K562 (cell line): ENCODE data around the gene ARMH3. TPM values are rescaled to one million over a fixed set of nuclear protein-coding genes. Genes with fewer than 3 reads are reported as not detected.
A peak's percentile ranks its signal among the peaks of the same experiment; 100 is the strongest.

Experiments
- E2F6 ChIP-seq, 2 experiments: IDR thresholded peaks; 2 replicates each; pipeline ENCODE4 v1.6.1; 2011; ENCODE audit warnings: borderline replicate concordance in 1 of 2, control low read depth in 1 of 2, low read depth in 1 of 2, low read length in 1 of 2, mild to moderate bottlenecking in 1 of 2, mixed read lengths in 1 of 2, moderate library complexity in 1 of 2; ENCODE audit not compliant: insufficient read depth in 1 of 2, insufficient read length in 1 of 2, poor library complexity in 1 of 2, severe bottlenecking in 1 of 2; ENCODE audit errors: extremely low read depth in 1 of 2
- ERF ChIP-seq: fragments of 450-650 bp; formaldehyde crosslinking; IDR thresholded peaks from 2 replicates; pipeline ENCODE4 v1.4.0; 2020; ENCODE audit warnings: mild to moderate bottlenecking, mixed read lengths
- FOXO4 ChIP-seq: fragments of 450-650 bp; formaldehyde crosslinking; IDR thresholded peaks from 2 replicates; pipeline ENCODE4 v1.4.0; 2020; ENCODE audit warnings: mild to moderate bottlenecking, moderate library complexity
- HDAC6 ChIP-seq: IDR thresholded peaks from 2 replicates; pipeline ENCODE4 v1.6.1; 2012; ENCODE audit warnings: low read depth, mild to moderate bottlenecking, control low read depth, inconsistent platforms, low read length, moderate library complexity
- HNRNPL ChIP-seq: fragments of 200-400 bp; formaldehyde crosslinking; IDR thresholded peaks from 2 replicates; pipeline ENCODE4 v1.6.1; 2017; ENCODE audit warnings: low read depth, mild to moderate bottlenecking, low read length
- HOMEZ ChIP-seq: fragments of 250-450 bp; sonication (Bioruptor Pico); IDR thresholded peaks from 2 replicates; pipeline ENCODE4 v1.4.0; 2020; ENCODE audit warnings: mild to moderate bottlenecking, moderate library complexity
- KDM2B ChIP-seq: fragments of 250-450 bp; sonication (Bioruptor Pico); IDR thresholded peaks from 2 replicates; pipeline ENCODE4 v1.8.0; 2021; ENCODE audit warnings: mild to moderate bottlenecking, moderate library complexity
- PKNOX1 ChIP-seq: fragments of 450-650 bp; IDR thresholded peaks from 2 replicates; pipeline ENCODE4 v1.6.1; 2016
- RBBP5 ChIP-seq: fragments of 200-600 bp; sonication (generic); IDR thresholded peaks from 2 replicates; pipeline ENCODE4 v1.6.1; 2012; ENCODE audit warnings: borderline replicate concordance, mild to moderate bottlenecking, low read length, control low read depth, inconsistent platforms; ENCODE audit not compliant: insufficient read depth, poor library complexity, severe bottlenecking
- RUNX1 ChIP-seq: sonication (generic); IDR thresholded peaks from 2 replicates; pipeline ENCODE4 v1.6.1; 2016; ENCODE audit warnings: antibody characterized with exemption, low read depth
- SIN3A ChIP-seq, 2 experiments: fragments of 150-350 bp in 1 of 2; IDR thresholded peaks; 2 replicates each; pipeline ENCODE4 v1.6.1; 2011 to 2016; ENCODE audit warnings: borderline replicate concordance in 2 of 2, low read depth in 2 of 2, low read length in 2 of 2, mild to moderate bottlenecking in 2 of 2, moderate library complexity in 2 of 2; ENCODE audit not compliant: control insufficient read depth in 1 of 2
- SMAD1 ChIP-seq: fragments of 150-350 bp; IDR thresholded peaks from 2 replicates; pipeline ENCODE4 v1.6.1; 2014; ENCODE audit warnings: low read length, low read depth; ENCODE audit not compliant: partially characterized antibody
- SREBF2 ChIP-seq: sonication (generic); formaldehyde crosslinking; IDR thresholded peaks from 2 replicates; pipeline ENCODE4 v1.4.0; 2020; ENCODE audit warnings: mild to moderate bottlenecking, missing genetic modification reagents
- WHSC1 ChIP-seq: IDR thresholded peaks from one replicate; pipeline ENCODE4 v1.6.1; 2012; ENCODE audit warnings: low read length, control low read depth, inconsistent platforms
- ZBTB33 ChIP-seq: sonication (generic); formaldehyde crosslinking; IDR thresholded peaks from 2 replicates; pipeline ENCODE4 v1.8.1; 2023; ENCODE audit warnings: mild to moderate bottlenecking, missing genetic modification reagents
- ZBTB9 ChIP-seq: fragments of 450-650 bp; formaldehyde crosslinking; IDR thresholded peaks from 2 replicates; pipeline ENCODE4 v1.4.0; 2020; ENCODE audit warnings: mild to moderate bottlenecking, moderate library complexity
- ZNF140 ChIP-seq: fragments of 250-450 bp; sonication (Bioruptor Pico); IDR thresholded peaks from 2 replicates; pipeline ENCODE4 v1.8.0; 2021; ENCODE audit warnings: moderate library complexity, mild to moderate bottlenecking, inconsistent platforms
- ZNF583 ChIP-seq: fragments of 250-450 bp; sonication (Bioruptor Pico); IDR thresholded peaks from 2 replicates; pipeline ENCODE4 v1.4.0; 2020
- polyA plus RNA-seq, 8 experiments: library from polyadenylated mRNA; depleted of rRNA in 4 of 8; stranded (reverse) in 5 of 8; unstranded in 3 of 8; fragments of >200 nt; fragmentation: Nextera tagmentation in 2 of 8; fragmentation: Illumina TruSeq in 1 of 8; extraction: Ambion mirVana in 2 of 8; extraction: Trizol in 1 of 8; gene quantifications; 2 replicates each; pipeline versions ENCODE4 v1.2.1 to v1.2.3, GENCODE V29; 2011 to 2014; ENCODE audit warnings: inconsistent platforms in 1 of 8, missing spikeins in 1 of 8
- total RNA-seq, 7 experiments: library from RNA; depleted of rRNA in 6 of 7; stranded (reverse); fragments of >200 nt in 6 of 7; fragmentation: Illumina TruSeq in 2 of 7; extraction: Trizol in 2 of 7; gene quantifications; 2 replicates each; pipeline versions ENCODE4 v1.2.1 to v1.2.3, GENCODE V29; 2011 to 2021; ENCODE audit warnings: low replicate concordance in 1 of 7

ARMH3 gene
- total and polyA plus RNA-seq, 9 of the 15 experiments (the other 6 are each of a cell fraction or from before 2014, with no cell fraction given) = 0.29 to 0.73 TPM; not detected in 7

- TF ChIP-seq ZBTB33 (CRISPR knock-in tag) (peak; percentile 66; the same call in 1 of the 2 replicates), RBBP5 (peak; percentile 85), HOMEZ (CRISPR knock-in tag) (no peak), SIN3A (IDR thresholded peaks at IDR 0.05; ENCODE audit: borderline replicate concordance in 2 of 2, control insufficient read depth in 1 of 2, low read depth in 2 of 2, low read length in 2 of 2) (no peak; a peak in 2 of 4 replicates), ZBTB9 (no peak), HNRNPL (no peak), ZNF583 (CRISPR knock-in tag) (no peak), RUNX1 (no peak), PKNOX1 (no peak), WHSC1 (no peak), ZNF140 (CRISPR knock-in tag) (no peak), E2F6 (IDR thresholded peaks at IDR 0.05; ENCODE audit: borderline replicate concordance in 1 of 2, extremely low read depth in 1 of 2, insufficient read depth in 1 of 2, insufficient read length in 1 of 2, low read depth in 1 of 2, low read length in 1 of 2, poor library complexity in 1 of 2, severe bottlenecking in 1 of 2) (peak; percentile 7 to 53), ERF (no peak), SMAD1 (no peak), SREBF2 (CRISPR knock-in tag) (no peak), FOXO4 (CRISPR knock-in tag) (no peak), KDM2B (no peak), HDAC6 (no peak)
These were observed at the start of gene ARMH3 (continued) for GRCh38 chr10:102055647-102056419.
